Right atrium auricular region (tissue), 2 donors: ENCODE results near the gene AGPAT1. TPM values are rescaled to one million over a fixed set of nuclear protein-coding genes. Genes with fewer than 3 reads are reported as not detected.
"Not testable (repeated sequence)": the region's sequence is repeated elsewhere in the genome, so short reads cannot be mapped to it uniquely, and the experiment has no call there.

ENCODE experiments used
- DNase-seq: peaks from one replicate; pipeline ENCODE4 v3.0.0-alpha.2; 2019; ENCODE audit warnings: low spot score
- H3K27ac ChIP-seq, 2 donors: fragments of 200-600 bp; sonication (generic); 1 replicate in 1 of 2; 2 replicates in 1 of 2; pipeline ENCODE4 v1.5.1; 2016 to 2019
- H3K27me3 ChIP-seq, 2 donors: fragments of 200-600 bp; sonication (generic); one replicate each; pipeline versions ENCODE4 v1.5.1 to v1.6.0; 2017 to 2019
- H3K36me3 ChIP-seq: fragments of 200-600 bp; sonication (generic); one replicate; pipeline ENCODE4 v1.5.1; 2016
- H3K4me1 ChIP-seq, 2 donors: fragments of 200-600 bp; sonication (generic); one replicate each; pipeline versions ENCODE4 v1.5.1 to v1.6.0; 2017 to 2019
- H3K4me3 ChIP-seq, 2 donors: fragments of 200-600 bp; sonication (generic); 1 replicate in 1 of 2; 2 replicates in 1 of 2; pipeline ENCODE4 v1.5.1; 2017 to 2019; ENCODE audit warnings: mild to moderate bottlenecking in 1 of 2, moderate library complexity in 1 of 2
- H3K9me3 ChIP-seq, 2 donors: fragments of 200-600 bp; sonication (generic); one replicate each; pipeline ENCODE4 v1.5.1; 2019
- total RNA-seq, 2 donors: library from RNA; depleted of rRNA; stranded (reverse); fragments of >200 nt; gene quantifications; one replicate each; pipeline ENCODE4 v1.1.0, GENCODE V29; 2016
- TF ChIP-seq, protein P1 (sequence below), 2 donors: fragments of 200-600 bp; sonication (generic); IDR thresholded peaks; one replicate each; pipeline ENCODE4 v1.5.1; 2019; ENCODE audit warnings: antibody characterized with exemption in 2 of 2

AGPAT1 gene
- total RNA-seq, 2 donors from 2014 or later, result 59.6 to 77.1 TPM

DNA sequence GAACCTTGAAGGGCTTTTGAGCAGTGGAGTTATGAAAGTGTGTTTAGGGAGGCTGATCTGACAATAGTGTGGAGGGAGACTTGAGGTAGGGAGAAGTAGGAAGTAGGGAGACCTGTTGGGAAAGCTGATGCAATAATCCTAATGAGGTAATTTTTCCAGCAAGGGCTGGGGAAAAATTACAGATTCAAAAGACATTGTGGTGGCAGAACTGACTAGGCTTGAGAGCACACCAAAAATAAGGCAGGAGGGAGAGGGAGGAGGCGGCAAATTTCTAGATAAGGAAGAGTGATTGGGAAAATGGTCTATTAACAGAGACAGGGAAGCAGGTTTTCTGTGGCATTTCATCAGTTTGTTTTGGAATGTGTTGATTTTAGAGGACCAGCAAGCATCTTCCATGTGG, 29.6 kb downstream of the AGPAT1 start:
- H3K9me3 ChIP-seq, result no peaks in the 10 kb centered on the region
- H3K27me3 ChIP-seq, result no peaks in the 10 kb centered on the region
- DNase-seq, result no peak
- TF ChIP-seq, protein P1, sequence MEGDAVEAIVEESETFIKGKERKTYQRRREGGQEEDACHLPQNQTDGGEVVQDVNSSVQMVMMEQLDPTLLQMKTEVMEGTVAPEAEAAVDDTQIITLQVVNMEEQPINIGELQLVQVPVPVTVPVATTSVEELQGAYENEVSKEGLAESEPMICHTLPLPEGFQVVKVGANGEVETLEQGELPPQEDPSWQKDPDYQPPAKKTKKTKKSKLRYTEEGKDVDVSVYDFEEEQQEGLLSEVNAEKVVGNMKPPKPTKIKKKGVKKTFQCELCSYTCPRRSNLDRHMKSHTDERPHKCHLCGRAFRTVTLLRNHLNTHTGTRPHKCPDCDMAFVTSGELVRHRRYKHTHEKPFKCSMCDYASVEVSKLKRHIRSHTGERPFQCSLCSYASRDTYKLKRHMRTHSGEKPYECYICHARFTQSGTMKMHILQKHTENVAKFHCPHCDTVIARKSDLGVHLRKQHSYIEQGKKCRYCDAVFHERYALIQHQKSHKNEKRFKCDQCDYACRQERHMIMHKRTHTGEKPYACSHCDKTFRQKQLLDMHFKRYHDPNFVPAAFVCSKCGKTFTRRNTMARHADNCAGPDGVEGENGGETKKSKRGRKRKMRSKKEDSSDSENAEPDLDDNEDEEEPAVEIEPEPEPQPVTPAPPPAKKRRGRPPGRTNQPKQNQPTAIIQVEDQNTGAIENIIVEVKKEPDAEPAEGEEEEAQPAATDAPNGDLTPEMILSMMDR (IDR thresholded peaks at IDR 0.05), result no peak
- H3K4me3 ChIP-seq, result no peak overlapping the region
- H3K4me1 ChIP-seq, result peaks cover 0 to 4% of the 10 kb centered on the region in 2 donors
- no peaks in the 10 kb centered on the region for H3K36me3 ChIP-seq
- no peak overlapping the region for H3K27ac ChIP-seq

DNA sequence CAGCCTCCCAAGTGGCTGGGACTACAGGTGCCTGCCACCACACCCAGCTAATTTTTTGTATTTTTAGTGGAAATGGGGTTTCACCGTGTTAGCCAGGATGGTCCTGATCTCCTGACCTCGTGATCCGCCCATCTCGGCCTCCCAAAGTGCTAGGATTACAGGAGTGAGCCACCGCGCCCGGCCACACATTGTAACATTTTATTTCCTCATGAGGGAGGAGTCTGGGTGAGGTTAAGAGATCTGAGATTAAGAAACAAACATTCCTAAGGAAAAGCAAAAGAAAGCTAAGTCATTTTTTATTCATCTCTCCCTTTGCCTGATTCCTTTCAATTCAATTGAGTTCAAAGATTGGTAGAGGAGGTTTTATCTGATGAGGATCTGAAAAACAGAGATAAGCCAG, 31.6 kb downstream of the AGPAT1 start:
- H3K4me1 ChIP-seq, result not testable (repeated sequence)

DNA sequence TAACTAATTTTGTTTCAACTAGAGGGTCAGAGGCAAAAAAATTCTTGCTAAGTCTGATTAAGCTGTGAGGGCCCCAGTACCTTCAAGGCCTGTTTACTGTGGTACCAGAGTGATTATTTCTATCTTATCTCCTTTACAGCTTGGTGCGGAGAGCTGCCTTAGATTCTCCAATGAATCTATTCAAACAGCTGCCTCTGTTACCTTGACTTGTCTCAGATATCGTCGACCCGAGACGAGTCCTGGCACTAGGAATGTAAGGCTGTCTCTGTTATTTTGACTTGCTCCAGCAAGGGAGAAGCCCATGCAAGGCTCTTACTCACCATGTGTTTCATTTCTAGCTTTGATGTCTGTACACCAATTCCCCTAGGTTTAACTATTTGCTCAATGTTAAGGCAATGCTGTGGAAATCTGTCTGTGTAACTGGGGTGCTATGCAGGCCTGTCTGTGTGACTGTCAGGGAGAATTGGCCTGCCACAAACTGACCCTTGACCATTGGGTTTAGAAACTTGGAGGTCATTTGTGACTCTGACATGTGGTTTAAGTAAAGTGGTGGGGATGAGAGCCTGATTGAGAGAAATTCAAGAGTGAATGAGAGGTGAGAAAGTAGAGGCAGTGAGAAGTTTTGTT, 35.4 kb downstream of the AGPAT1 start:
- no peaks in the 10 kb centered on the region for H3K27me3 ChIP-seq
- TF ChIP-seq, protein P1 (IDR thresholded peaks at IDR 0.05), result no peak
- H3K4me1 ChIP-seq, result no peaks in the 10 kb centered on the region
- H3K4me3 ChIP-seq, result no peak overlapping the region
- no peaks in the 10 kb centered on the region for H3K9me3 ChIP-seq
- H3K27ac ChIP-seq, result no peak overlapping the region
- DNase-seq, result no peak
- no peaks in the 10 kb centered on the region for H3K36me3 ChIP-seq

More for the DNA sequence above, 31.6 kb downstream of the AGPAT1 start:
- not testable (repeated sequence) for H3K36me3 ChIP-seq, H3K4me3 ChIP-seq, H3K9me3 ChIP-seq, H3K27ac ChIP-seq, H3K27me3 ChIP-seq, DNase-seq

DNA sequence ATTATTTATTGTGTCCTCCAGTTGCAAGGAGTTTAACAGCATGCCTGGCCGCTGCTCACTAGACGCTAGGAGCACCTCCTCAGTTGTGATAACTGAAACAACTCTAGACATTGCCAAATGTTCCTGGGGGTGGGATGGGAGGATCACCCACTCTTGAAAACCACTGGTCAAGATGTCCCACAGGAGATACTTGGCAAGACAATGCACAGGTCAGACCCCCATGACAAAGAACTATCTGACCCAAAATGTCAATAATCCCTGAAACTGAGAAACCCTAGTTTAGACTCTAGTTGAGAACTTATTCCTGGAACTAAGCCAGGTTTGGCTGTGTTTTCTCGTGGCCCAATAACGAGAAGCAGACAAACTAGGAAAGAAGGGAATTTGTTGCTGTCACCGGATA, 36.3 kb downstream of the AGPAT1 start:
- Histone ChIP-seq H3K27me3 (no peaks in the 10 kb centered on the region), H3K4me1 (no peaks in the 10 kb centered on the region), H3K9me3 (no peaks in the 10 kb centered on the region), H3K36me3 (no peaks in the 10 kb centered on the region), H3K27ac (no peak overlapping the region), H3K4me3 (no peak overlapping the region)
- TF ChIP-seq, protein P1 (IDR thresholded peaks at IDR 0.05), result no peak
- DNase-seq, result no peak

DNA sequence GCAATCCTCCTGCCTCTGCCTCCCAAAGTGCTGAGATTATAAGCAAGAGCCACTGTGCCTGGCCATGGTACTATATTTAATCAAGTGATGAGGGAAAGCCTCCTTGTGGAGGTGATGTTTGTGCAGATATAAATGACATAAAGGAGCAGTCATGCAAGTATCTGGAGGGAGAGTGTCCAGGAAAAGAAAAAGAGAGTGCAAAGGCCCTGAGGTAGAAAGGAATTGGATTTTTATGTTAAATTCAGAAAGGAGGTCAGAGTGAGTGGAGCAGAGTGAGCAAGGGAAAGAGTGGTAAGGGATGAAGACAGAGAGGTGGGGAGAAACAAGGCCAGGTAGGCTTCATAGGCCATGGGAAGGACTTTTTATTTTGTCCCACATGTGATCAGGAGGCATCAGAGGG, 38.4 kb downstream of the AGPAT1 start:
- TF ChIP-seq, protein P1 (IDR thresholded peaks at IDR 0.05), result no peak
- H3K27ac ChIP-seq, result no peak overlapping the region
- H3K9me3 ChIP-seq, result no peaks in the 10 kb centered on the region
- no peaks in the 10 kb centered on the region for H3K27me3 ChIP-seq
- no peaks in the 10 kb centered on the region for H3K4me1 ChIP-seq
- DNase-seq, result no peak
- no peak overlapping the region for H3K4me3 ChIP-seq
- H3K36me3 ChIP-seq, result no peaks in the 10 kb centered on the region

DNA sequence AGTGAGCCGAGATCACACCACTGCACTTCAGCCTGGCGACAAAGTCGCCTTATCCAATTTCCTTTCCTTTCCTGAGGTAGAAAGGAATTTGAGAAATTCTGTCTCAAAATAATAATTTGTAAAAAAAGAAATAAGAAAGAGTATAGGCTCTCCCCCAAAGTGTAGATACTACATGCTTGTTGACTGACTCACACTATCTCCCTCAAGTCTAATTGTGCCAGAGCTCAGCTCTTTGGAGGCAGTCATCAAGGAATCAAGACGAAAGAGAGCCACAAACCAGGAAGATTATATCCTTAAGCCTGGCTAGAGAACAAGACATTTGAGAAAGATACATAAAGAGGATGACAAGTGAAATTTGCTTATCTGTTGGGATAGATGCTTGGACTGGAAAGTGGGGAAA, 42.1 kb downstream of the AGPAT1 start:
- no peaks in the 10 kb centered on the region for H3K36me3 ChIP-seq
- H3K4me3 ChIP-seq, result no peak overlapping the region
- peaks cover 0 to 10% of the 10 kb centered on the region in 2 donors for H3K4me1 ChIP-seq
- no peaks in the 10 kb centered on the region for H3K9me3 ChIP-seq
- no peak overlapping the region for H3K27ac ChIP-seq
- H3K27me3 ChIP-seq, result no peaks in the 10 kb centered on the region
- DNase-seq, result no peak
- TF ChIP-seq, protein P1 (IDR thresholded peaks at IDR 0.05), result no peak
